SK-N-MC (cell line): Measurements from ENCODE around the gene TIMM8B.
"Not testable (repeated sequence)": the region's sequence is repeated elsewhere in the genome, so short reads cannot be mapped to it uniquely, and the experiment has no call there.

ENCODE experiments used
- DNase-seq: peaks from one replicate; pipeline ENCODE4 v3.0.0-alpha.2; 2011; ENCODE audit warnings: low read depth, low spot score
- H3K27ac ChIP-seq: fragments of 200-600 bp; sonication (generic); 2 replicates; pipeline ENCODE4 v1.5.1; 2016; ENCODE audit warnings: mixed run types
- H3K36me3 ChIP-seq: fragments of 200-600 bp; sonication (generic); 2 replicates; pipeline ENCODE4 v1.6.1; 2017; ENCODE audit warnings: antibody characterized with exemption, low read length, mixed read lengths; ENCODE audit not compliant: insufficient read depth
- H3K4me3 ChIP-seq: fragments of 200-600 bp; sonication (generic); 2 replicates; pipeline ENCODE4 v1.5.1; 2016
- H3K9ac ChIP-seq: fragments of 200-600 bp; sonication (generic); 2 replicates; pipeline ENCODE4 v1.8.0; 2017; ENCODE audit warnings: mixed run types, mixed read lengths; ENCODE audit not compliant: insufficient read length
- H3K9me3 ChIP-seq: fragments of 200-600 bp; sonication (generic); 2 replicates; pipeline ENCODE4 v1.6.1; 2017; ENCODE audit warnings: low read depth, mild to moderate bottlenecking, antibody characterized with exemption, low read length, moderate library complexity, mixed read lengths
- EZH2 ChIP-seq: fragments of 200-600 bp; sonication (generic); IDR thresholded peaks from one replicate; pipeline ENCODE4 v1.6.1; 2017; ENCODE audit warnings: antibody characterized with exemption
- FOXP2 ChIP-seq: optimal IDR thresholded peaks from 2 replicates; pipeline ENCODE3; 2011; ENCODE audit warnings: mild to moderate bottlenecking, moderate library complexity; ENCODE audit not compliant: insufficient read depth; ENCODE audit errors: extremely low read length, control extremely low read depth
- POLR2AphosphoS5 ChIP-seq: IDR thresholded peaks from 2 replicates; pipeline ENCODE4 v1.6.1; 2012; ENCODE audit warnings: mild to moderate bottlenecking, low read depth, low read length, borderline replicate concordance

The TIMM8B gene

GRCh38 chr11:112096194-112096593 is 9.6 kb upstream of the TIMM8B start:
- no peak overlapping the region for H3K4me3 ChIP-seq
- TF ChIP-seq EZH2 (no peak), POLR2AphosphoS5 (no peak), FOXP2 (no peak)
- H3K36me3 ChIP-seq = peaks cover 47% of the 10 kb centered on the region
- H3K9ac ChIP-seq = no peak overlapping the region
- DNase-seq = no peak
- H3K27ac ChIP-seq = no peak overlapping the region
- no peaks in the 10 kb centered on the region for H3K9me3 ChIP-seq

DNA sequence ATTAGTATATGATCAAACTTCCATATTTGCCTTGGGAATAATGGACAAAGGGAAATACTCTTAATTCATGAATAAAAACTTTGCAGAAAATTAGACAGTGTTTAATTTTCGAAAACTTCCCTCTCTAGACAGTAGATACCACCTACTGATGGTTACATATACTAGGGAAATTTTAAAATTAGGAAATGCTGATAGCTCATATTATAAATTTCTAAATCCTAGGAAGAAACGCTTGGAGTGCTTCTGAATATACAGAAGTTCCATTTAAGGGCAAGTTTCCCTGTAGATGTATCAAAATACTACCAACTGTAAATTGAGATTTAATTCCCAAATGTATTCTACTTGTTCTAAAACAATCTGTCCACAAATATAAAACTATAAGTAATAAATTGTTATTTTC is 8.7 kb upstream of the TIMM8B start:
- not testable (repeated sequence) for DNase-seq, H3K27ac ChIP-seq, H3K4me3 ChIP-seq, H3K9ac ChIP-seq, H3K9me3 ChIP-seq
- H3K36me3 ChIP-seq = peaks cover 56% of the 10 kb centered on the region

DNA sequence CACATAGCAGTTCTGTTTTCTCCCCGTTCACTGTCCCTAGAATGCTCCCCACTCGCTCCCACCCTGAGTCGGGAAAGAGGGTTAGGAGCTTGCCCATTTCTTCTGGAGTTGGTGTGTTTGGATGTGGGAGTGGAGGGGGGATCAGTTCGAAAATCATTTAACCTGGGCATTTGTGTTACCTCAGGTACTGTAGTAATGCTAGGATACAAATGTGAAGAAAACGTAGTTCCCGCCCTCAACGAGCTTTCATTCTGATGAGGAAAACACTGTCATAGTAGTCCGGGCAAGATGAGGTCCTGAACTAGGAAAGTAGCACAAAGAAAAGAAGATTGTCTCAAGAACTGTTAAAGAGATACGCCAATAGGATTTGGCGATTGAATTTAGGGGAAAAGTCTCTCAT is 656 bp upstream of the TIMM8B start:
- Histone ChIP-seq H3K27ac (peak overlapping the region; percentile 70), H3K9ac (peak overlapping the region; percentile 96), H3K36me3 (peaks cover 79% of the 10 kb centered on the region), H3K4me3 (peak overlapping the region; percentile 87), H3K9me3 (no peaks in the 10 kb centered on the region)
- TF ChIP-seq FOXP2 (no peak), POLR2AphosphoS5 (no peak), EZH2 (no peak)
- DNase-seq = no peak

- H3K36me3 ChIP-seq = peaks cover 74% of the 10 kb centered on the region
- no peak for TF ChIP-seq EZH2
- no peak for TF ChIP-seq POLR2AphosphoS5
- no peak for TF ChIP-seq FOXP2
- peak overlapping the region; percentile 87 for H3K4me3 ChIP-seq
- DNase-seq = no peak
- peak overlapping the region; percentile 35; the same call in 1 of the 2 replicates for H3K27ac ChIP-seq
- peak overlapping the region; percentile 96 for H3K9ac ChIP-seq
- no peaks in the 10 kb centered on the region for H3K9me3 ChIP-seq
Measured at GRCh38 chr11:112085822-112086421, 634 bp downstream of the TIMM8B start.

- Histone ChIP-seq H3K4me3 (no peak overlapping the region), H3K36me3 (peaks cover 71% of the 10 kb centered on the region), H3K9me3 (no peaks in the 10 kb centered on the region), H3K9ac (no peak overlapping the region), H3K27ac (0 out of 2 replicates have a peak overlapping the region, but pooled peaks have one; percentile 8)
- no peak for DNase-seq
- TF ChIP-seq EZH2 = no peak
- TF ChIP-seq POLR2AphosphoS5 = no peak
- TF ChIP-seq FOXP2 = no peak
Measured at GRCh38 chr11:112082729-112083128, 3.8 kb downstream of the TIMM8B start.

DNA sequence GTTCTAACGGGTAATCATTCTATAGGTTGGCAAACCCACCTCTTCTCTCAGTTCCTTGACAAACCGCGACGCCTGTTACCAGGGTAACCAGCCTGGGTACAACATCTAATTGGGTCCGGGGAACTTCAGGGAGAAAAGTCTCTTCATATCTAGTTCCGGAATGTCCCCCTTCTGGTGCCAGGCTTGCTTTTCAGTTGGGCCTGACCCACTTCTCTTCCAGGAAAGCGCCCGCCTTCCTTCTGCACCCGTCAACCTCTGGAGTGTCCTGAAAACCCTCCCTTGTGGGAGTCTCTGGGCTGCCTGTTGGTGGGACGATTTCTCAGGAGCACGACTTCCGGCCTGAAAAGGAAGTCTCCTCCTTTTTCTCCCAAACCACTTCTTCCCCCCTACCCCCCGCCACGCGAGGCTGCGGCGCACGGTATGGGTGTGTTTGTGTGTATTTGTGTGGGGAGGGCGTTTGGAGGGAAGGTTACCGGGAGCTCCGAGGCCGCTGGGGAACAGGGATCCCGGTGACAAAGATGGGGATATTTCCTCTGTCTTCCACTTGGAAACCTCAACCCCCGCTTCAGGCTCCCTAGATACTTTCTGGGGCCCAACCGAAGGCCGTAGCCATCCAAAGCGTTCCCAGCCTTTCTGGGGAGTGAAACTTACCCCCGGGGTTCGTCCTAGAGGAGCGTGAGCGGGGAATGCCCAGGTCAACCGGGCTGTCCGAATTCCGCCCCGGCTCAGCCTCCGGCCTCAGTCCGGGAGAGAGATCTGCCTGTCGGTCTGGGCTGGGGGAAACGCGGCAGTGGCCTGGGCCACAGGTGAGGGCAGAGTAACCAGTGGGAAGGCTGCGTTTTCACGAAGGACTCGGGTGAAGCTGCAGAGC is 12.4 kb downstream of the TIMM8B start, which contains the start of the genes NKAPD1 and PIH1D2:
Gene NKAPD1 (plus strand): TSS at position 359 of the 871 bp plus-strand sequence. CDS start 1,276 bp downstream, outside the sequence.
Gene PIH1D2 (minus strand): TSS at position 77 of the 871 bp plus-strand sequence. CDS start 843 bp downstream, outside the sequence.
- peak; percentile 90 for DNase-seq
- Histone ChIP-seq H3K36me3 (peaks cover 35% of the 10 kb centered on the region), H3K9me3 (no peaks in the 10 kb centered on the region), H3K4me3 (peak within 1 kb of the TSS; percentile 83), H3K27ac (peak within 1 kb of the TSS; percentile 99), H3K9ac (peak within 1 kb of the TSS; percentile 88)
- peak; percentile 72; the same call in 1 of the 2 replicates for TF ChIP-seq POLR2AphosphoS5
- TF ChIP-seq EZH2 = no peak

GRCh38 chr11:112062923-112063322 is 23.6 kb downstream of the TIMM8B start:
- Histone ChIP-seq H3K4me3 (no peak overlapping the region), H3K9me3 (no peaks in the 10 kb centered on the region), H3K9ac (no peak overlapping the region), H3K27ac (no peak overlapping the region), H3K36me3 (peaks cover 36% of the 10 kb centered on the region)
- no peak for DNase-seq
- TF ChIP-seq FOXP2 = no peak

GRCh38 chr11:112058103-112058502 is 28.5 kb downstream of the TIMM8B start:
- Histone ChIP-seq H3K27ac (no peak overlapping the region), H3K36me3 (peaks cover 60% of the 10 kb centered on the region), H3K4me3 (no peak overlapping the region), H3K9me3 (no peaks in the 10 kb centered on the region), H3K9ac (no peak overlapping the region)
- TF ChIP-seq FOXP2 (no peak), EZH2 (no peak), POLR2AphosphoS5 (no peak)
- no peak for DNase-seq
